Glutamatergic neuron (in vitro differentiated cells): ENCODE measurements around the gene CECR2. TPM values are rescaled to one million over a fixed set of nuclear protein-coding genes. Genes with fewer than 3 reads are reported as not detected.

Source experiments
- DNase-seq: peaks from one replicate; pipeline ENCODE4 v3.0.0; 2022
- H3K27ac Mint-ChIP-seq: one replicate; pipeline ENCODE4 v1.8.0; 2020; ENCODE audit warnings: mild to moderate bottlenecking, mixed read lengths, inconsistent platforms; ENCODE audit not compliant: unreplicated experiment
- H3K27me3 Mint-ChIP-seq: one replicate; pipeline ENCODE4 v1.8.0; 2020; ENCODE audit warnings: mild to moderate bottlenecking, moderate library complexity, mixed read lengths, inconsistent platforms; ENCODE audit not compliant: unreplicated experiment
- H3K36me3 Mint-ChIP-seq: one replicate; pipeline ENCODE4 v1.8.0; 2020; ENCODE audit warnings: mild to moderate bottlenecking, mixed read lengths, inconsistent platforms; ENCODE audit not compliant: unreplicated experiment
- H3K4me1 Mint-ChIP-seq: one replicate; pipeline ENCODE4 v1.8.0; 2020; ENCODE audit warnings: mild to moderate bottlenecking, low read depth, mixed read lengths, inconsistent platforms; ENCODE audit not compliant: unreplicated experiment
- H3K4me3 Mint-ChIP-seq: one replicate; pipeline ENCODE4 v1.8.0; 2020; ENCODE audit warnings: mild to moderate bottlenecking, mixed read lengths, inconsistent platforms; ENCODE audit not compliant: unreplicated experiment
- H3K9me3 Mint-ChIP-seq: one replicate; pipeline ENCODE4 v1.8.0; 2020; ENCODE audit warnings: mild to moderate bottlenecking, moderate library complexity, mixed read lengths, inconsistent platforms; ENCODE audit not compliant: unreplicated experiment
- CTCF ChIP-seq: fragments of 200-600 bp; sonication (generic); IDR thresholded peaks from one replicate; pipeline ENCODE4 v1.5.0; 2021; ENCODE audit not compliant: partially characterized antibody, unreplicated experiment
- total RNA-seq: library from RNA; stranded (reverse); fragmentation: NEBNext Ultra II Directional; extraction: Animal tissue kit (Norgen Biotek cat#: 25700); gene quantifications from one replicate; pipeline ENCODE4 v1.2.1, GENCODE V29; 2021; ENCODE audit not compliant: unreplicated experiment

Gene CECR2
- total RNA-seq, 1 donor from 2014 or later: 178 TPM

- no peak overlapping the region for H3K4me3 Mint-ChIP-seq
- H3K27ac Mint-ChIP-seq: no peak overlapping the region
- no peak for DNase-seq
- no peaks in the 10 kb centered on the region for H3K27me3 Mint-ChIP-seq
- no peaks in the 10 kb centered on the region for H3K4me1 Mint-ChIP-seq
- peaks cover 5% of the 10 kb centered on the region for H3K9me3 Mint-ChIP-seq
- TF ChIP-seq CTCF: no peak
- H3K36me3 Mint-ChIP-seq: no peaks in the 10 kb centered on the region
Observed at GRCh38 chr22:17359501-17359900, 9.8 kb upstream of the CECR2 start.

GRCh38 chr22:17366329-17366728 lies 2.9 kb upstream of the CECR2 start:
- H3K9me3 Mint-ChIP-seq: peaks cover 15% of the 10 kb centered on the region
- DNase-seq: no peak
- H3K4me1 Mint-ChIP-seq: peaks cover 14% of the 10 kb centered on the region
- no peaks in the 10 kb centered on the region for H3K36me3 Mint-ChIP-seq
- H3K27ac Mint-ChIP-seq: peak overlapping the region; percentile 95
- H3K4me3 Mint-ChIP-seq: peak overlapping the region; percentile 82
- no peak for TF ChIP-seq CTCF
- H3K27me3 Mint-ChIP-seq: peaks cover 23% of the 10 kb centered on the region

- Mint-ChIP-seq H3K9me3 (peaks cover 17% of the 10 kb centered on the region), H3K36me3 (no peaks in the 10 kb centered on the region), H3K4me1 (peaks cover 14% of the 10 kb centered on the region), H3K27me3 (peaks cover 26% of the 10 kb centered on the region), H3K4me3 (peak overlapping the region; percentile 82), H3K27ac (peak overlapping the region; percentile 95)
- peak; percentile 82 for DNase-seq
- TF ChIP-seq CTCF: peak; percentile 28
Observed at GRCh38 chr22:17366830-17367229, 2.4 kb upstream of the CECR2 start.

- Mint-ChIP-seq H3K9me3 (peaks cover 17% of the 10 kb centered on the region), H3K27ac (peak overlapping the region; percentile 89), H3K27me3 (peaks cover 28% of the 10 kb centered on the region), H3K4me1 (peaks cover 17% of the 10 kb centered on the region), H3K4me3 (peak overlapping the region; percentile 84), H3K36me3 (no peaks in the 10 kb centered on the region)
- TF ChIP-seq CTCF: no peak
- DNase-seq: no peak
Observed at GRCh38 chr22:17368144-17368543, 1.1 kb upstream of the CECR2 start.

- Mint-ChIP-seq H3K9me3 (peaks cover 17% of the 10 kb centered on the region), H3K36me3 (no peaks in the 10 kb centered on the region), H3K27ac (peak overlapping the region; percentile 89), H3K27me3 (peaks cover 28% of the 10 kb centered on the region), H3K4me1 (peaks cover 21% of the 10 kb centered on the region), H3K4me3 (peak overlapping the region; percentile 84)
- peak; percentile 90 for DNase-seq
- TF ChIP-seq CTCF: no peak
Observed at GRCh38 chr22:17368554-17369438, 464 bp upstream of the CECR2 start.
